NK-92 (cell line): ENCODE results near the gene CCDC126.
"Not testable (repeated sequence)": the region's sequence is repeated elsewhere in the genome, so short reads cannot be mapped to it uniquely, and the experiment has no call there.

Experiments used
- DNase-seq: peaks from one replicate; lab custom pipeline; 2025; ENCODE audit not compliant: unreplicated experiment; lab: John Stamatoyannopoulos, UW

Gene CCDC126

DNA sequence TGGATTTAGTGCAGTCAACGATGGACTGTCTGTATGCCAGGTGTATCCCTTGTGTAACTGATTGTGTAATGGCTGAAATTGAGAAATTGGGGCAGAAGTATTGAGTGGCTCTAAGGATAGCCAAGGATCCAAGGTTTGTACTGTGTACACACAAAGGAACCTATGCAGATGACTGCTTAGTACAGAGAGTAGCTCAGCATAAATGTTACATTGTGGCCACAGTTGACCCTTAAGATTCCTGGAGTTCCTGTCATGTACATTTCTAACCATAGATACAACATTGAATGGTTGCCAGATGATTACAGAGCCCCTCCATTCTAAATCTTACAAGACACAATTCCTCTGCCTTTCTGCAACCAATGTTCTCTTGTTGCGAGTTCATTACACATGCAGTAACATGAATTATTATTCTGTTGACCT is 25.3 kb downstream of the CCDC126 start:
- DNase-seq: no peak

DNA sequence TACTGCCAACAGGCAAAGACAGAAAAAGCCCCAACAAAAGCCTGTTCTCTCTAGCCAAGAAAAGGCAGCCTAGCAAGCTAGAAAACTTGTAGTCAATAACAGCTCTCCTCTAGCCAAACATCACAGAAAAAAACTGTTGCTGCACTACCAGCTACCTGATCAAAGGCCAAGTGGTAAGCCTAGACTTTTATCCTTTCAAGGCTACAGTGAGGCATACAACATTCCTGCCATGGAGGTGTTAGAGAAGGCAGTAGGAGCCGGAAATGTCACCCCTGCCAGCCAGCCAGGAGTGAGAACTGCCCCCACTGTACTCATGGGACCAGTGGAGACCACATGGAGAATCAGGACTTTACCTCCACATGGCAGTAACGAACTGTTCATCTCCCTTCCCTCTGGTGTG is 31.2 kb downstream of the CCDC126 start:
- DNase-seq: no peak

DNA sequence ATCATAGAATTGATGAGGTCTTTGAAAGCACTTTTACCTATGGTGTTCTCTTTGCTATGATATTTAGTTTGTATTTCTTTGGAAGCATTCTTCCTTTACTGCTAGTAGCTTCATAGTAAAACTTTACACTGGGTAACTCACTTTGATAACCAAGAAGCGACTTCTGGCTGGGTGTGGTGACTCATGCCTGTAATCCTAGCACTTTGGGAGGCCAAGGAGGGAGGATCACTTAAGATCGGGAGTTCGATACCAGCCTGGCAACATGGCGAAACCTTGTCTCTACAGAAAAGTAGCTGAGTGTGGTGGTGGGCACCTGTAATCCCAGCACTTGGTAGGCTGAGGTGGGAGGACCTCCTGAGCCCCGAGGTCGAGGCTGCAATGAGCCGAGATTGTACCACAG is 36.2 kb downstream of the CCDC126 start:
- no peak for DNase-seq

DNA sequence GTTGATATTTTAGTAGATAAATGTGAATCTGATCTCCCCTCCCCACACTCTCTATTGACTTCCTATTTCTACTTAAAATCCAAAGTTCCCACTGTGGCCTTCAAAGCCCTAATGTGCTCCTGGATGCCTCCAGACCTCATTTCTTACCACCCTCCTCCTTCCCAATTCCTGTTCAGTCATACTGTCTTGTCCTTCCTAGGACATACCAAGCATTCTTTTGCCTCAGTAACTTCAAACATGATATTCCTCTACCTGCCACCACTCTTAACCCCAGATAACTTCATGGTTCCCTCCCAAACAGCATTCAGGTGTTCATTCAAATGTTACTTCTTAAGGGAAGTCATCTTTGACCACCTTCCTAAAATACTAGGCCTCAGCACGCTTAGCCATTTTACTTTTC is 48.6 kb downstream of the CCDC126 start:
- no peak for DNase-seq

DNA sequence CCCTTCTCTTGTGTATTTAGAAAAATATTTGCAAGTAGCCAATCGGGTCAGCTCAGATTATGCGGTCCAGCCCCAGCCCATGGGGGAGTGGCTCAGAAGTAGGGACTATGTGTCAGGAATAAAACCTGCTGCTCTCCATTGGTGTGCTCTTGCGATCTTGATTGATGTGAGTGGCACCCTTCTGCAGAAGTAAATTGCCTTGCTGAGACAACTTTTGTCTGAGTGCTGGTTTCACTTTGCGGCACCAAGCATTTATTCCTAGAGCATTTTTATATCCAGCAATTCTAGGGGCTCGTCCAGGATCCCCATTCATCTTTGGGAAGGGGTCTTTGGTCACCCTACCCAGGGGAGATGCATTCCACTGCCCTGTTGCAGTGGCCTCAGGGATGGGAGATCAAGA is 56.8 kb downstream of the CCDC126 start:
- DNase-seq: no peak

DNA sequence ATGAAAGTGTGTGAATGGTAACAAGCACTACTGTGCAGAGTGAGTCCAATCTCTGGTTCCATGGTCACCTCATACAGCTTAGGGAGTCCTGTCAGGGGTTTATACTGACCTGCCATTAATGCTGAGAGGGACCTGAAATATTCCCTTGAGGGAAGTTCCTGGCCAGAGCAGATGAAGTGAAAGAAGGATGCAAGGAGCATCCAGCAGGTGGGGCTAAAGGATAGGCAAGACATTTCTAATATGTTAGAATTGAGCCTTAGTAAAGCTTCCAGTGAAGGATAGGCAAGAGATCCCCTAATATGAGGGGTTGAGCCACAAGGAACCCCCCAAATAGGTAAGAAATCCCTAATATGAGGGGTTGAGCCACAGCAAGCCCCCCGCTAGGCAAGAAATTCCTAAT is 57.3 kb downstream of the CCDC126 start:
- no peak for DNase-seq

DNA sequence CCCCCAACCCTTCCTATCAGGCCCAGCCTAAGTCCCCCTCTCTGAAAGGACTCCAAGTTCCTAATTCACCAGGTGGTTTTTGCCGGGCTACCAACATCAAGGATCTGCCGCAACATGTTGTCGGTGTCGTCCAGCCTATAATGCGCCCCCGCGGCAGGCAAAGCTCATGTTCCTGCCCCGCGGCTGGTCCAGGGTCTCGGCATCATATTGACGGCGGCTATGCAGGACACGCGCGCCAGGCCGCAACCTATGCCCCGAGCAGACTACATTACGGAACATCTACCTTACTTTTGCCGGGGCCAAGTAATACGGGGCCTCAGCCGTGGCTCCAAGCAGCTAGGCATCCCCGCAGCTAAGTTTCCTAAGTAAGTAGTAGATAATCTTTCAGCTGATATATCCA is 58.3 kb downstream of the CCDC126 start:
- DNase-seq: no peak

DNA sequence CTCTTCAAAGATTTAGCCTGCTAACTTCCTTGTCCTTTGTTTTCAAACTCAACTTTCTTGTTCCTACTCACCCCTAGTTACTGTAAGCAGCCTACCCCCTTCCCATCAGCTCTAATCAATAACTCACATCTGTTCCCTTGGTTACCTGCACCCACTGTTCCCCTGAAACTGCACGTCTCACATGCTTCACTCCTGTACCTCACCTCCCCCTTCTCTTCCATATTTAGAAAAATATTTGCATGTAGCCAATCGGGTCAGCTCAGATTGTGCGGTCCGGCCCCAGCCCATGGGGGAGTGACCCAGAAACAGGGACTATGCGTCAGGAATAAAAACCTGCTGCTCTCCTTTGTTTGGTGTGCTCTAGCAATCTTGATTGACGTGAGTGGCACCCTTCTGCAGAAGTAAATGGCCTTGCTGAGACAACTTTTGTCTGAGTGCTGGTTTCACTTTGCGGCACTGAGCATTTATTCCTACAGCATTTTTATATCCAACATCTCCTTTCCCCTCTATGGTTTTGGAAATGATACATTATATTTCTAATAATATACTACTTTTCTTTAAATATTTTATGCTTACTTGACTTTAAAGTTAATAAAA is 61.7 kb downstream of the CCDC126 start:
- DNase-seq: no peak

DNA sequence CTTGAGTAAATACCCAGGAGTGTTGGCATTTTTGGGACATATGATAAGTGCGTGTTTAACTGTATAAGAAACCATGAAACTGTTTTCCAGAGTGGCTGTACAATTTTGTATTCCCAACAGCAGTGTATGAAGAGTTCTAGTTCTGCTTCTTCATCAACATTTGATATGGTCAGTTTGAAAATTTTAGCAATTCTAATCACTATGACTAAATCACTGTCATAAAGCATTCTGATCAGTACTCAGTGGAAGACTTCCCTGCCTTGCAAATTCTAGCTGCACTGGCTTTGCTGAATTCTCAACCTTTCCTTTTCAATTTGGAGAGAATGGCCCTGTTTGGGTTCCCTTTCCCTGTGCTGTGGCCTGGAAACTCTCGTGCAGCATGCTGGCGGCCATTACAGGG is 64.2 kb downstream of the CCDC126 start:
- DNase-seq: no peak

DNA sequence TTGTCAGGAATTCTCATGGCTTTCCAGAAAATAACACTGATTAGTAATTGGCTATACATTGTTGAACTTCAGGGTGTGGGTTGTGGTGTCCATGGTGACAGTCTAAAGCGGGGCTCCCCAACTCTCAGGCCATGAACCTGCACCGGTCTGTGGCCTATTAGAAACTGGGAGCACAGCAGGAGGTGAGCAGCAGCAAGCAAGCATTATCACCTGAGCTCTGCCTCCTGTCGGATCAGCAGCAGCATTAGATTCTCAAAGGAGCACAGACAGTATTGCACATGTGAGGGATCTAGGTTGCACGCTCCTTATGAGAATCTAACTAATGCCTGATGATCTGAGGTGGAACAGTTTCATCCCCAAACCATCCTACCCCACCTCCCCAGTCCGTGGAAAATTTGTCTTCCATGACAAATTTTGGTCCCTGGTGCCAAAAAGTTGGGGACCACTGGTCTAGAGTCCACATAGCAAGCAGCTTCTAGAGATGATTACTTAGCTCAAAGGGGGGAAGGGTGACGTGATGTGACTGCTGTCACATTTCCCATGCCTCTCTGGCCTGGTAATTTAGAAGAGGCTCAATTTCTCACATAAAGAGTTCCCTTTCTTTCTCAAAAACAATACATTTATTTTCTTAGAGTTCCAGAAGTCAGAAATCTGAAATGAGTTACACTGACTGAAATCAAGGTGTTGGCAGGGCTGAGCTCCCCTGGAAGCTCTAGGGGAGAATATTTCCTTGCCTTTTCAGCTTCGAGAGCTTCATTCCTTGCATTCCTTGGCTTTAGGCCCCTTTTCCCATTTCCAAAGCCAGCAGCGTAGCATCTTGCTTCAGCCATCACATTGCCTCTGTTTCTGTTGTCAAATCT is 65.2 kb downstream of the CCDC126 start:
- DNase-seq: no peak

DNA sequence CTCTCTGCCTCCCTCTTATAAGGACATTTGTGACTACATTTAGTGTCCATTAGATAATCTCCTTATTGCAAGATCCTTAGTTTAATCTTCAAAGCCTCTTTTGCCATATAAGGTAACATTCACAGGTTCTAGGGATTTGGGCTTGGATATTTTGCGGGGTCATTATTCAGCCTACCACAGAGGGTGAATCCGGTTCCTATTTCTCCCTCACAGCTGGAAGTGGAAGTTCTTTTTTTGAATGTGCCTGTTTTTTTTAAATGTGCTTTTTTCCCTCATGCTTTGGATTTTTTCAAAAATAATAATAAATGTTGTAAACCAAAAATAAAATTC is 65.8 kb downstream of the CCDC126 start:
- DNase-seq: no peak

DNA sequence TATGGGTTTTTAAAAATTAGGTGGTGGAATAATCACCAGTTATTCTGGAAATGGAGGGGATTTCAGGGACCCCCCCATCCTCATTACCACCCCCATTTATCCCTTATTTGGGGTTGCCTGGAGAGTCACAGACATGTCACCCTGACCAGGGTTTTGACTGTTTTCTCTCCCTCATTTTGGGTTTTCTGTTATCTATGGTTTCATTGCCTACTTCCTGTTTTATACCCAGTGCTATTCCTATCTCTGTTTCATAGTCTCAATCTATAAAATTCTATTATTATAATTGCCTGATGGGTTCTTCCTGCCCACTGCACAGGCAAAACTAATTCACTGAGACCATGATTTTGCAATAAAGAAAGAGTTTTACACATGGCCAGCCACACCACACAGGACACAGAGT is 66.9 kb downstream of the CCDC126 start:
- no peak for DNase-seq

DNA sequence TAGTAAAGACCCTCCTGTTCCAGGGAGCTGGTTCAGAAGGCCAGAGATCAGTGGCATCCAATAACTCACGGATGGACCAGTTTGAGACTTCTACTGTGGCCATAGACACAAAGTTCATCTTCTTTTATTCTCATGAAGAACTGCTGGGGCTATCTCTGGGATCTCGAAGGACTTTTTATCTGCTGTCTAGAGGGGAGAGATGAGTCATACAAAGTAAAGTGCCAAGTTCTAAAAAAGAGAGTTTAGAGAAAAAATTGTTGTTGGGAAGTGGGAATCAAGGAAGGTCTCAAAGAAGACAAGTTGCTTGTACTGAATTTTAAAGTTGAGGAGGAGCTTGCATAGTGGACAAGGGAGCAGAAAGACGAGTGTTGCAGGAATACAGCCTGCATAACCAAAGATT is 74.9 kb downstream of the CCDC126 start:
- no peak for DNase-seq

DNA sequence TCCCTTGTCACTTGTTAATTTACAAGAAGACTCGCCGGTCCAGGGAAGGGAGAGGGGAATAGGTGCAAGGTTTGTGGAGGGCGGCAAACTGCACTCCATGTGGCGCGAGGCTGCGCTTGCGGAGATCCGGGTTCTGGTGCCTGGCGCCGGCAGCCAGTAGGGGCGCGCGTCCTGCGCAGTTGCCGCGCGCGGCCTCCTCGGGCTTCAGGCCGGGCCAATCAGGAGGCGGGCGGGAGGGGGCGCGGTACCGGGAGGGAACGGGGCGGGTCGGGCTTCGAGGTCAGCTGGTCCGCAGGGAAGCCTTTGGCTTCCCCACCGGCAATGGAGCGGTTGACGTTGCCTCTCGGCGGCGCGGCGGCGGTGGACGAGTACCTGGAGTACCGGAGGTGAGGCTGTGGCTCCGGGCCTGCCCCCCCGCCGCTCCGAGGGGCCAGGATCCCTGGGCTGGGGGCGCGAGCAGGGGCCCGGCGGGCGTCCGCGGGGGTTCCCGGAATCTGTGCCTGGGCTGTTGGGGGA is 82.8 kb downstream of the CCDC126 start, which contains the start of gene FAM221A:
FAM221A (plus strand) TSS at position 302 of the 516 bp plus-strand sequence; CDS start at position 322, 20 bp downstream.
- no peak for DNase-seq

DNA sequence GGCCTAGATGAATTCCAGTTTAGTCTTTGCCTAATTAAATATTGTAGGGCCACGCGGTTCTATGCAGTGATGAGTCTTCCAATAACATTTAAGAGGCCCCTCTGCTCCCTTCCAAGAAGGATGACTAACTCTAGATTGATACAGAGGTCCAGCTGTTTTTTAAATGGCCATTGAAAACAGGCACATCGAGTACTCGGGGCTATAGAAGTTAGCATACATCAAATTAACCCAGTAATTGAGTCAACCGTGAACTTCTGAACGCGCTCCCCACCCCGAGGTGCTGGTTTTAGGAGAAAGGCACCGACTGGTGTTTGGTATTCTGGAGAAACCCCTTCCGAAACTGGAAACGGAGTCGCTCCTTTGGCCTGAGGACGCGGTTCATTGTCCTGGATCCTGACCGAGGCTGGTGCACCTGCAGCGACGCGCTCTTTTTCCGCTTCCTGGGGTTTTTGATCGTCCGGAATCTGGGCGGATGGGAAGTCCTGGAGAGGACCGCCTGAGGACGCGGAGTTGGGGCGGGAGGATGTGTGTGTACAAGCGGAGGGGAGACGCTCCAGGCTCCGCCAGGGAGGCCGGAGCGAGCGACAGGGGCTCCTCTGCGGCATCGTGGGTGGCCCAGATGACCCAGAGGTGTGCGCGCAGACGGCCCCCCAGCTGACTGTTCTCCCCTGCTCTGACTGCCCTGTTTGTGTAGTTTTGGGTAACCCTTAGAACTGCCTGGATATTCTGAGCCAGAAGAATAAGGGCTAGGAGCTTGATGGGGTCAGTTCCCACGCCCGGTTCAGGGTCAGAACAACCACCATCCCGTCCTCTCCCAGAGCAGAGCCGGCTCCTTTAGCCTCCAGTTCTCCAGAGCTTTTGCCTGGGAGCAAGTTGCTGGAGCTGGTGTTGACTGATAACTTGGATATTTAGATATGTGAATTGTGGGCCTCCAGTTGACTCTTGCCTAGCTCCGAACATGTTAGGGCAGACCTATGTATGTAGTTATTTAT is 83.5 kb downstream of the CCDC126 start:
- no peak for DNase-seq

DNA sequence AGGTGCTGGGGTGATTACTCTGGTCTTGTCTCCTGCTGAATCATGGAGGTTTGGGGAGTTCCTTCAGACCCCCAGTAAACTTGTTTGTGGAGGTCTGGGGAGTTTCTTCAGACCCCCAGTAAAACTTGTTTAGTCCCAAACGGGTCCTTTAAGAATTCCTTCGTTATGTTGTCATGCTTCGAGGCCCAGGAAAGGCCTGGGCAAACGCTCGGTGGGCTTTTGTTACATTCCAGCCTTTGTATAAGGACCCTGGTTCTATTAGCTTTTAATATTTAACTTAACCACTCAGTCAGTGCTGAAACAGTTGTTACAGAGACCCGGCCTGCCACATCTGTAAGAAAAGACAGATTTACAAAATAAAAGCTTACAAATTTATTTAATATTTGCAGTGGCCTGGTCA is 86.9 kb downstream of the CCDC126 start:
- not testable (repeated sequence) for DNase-seq

DNA sequence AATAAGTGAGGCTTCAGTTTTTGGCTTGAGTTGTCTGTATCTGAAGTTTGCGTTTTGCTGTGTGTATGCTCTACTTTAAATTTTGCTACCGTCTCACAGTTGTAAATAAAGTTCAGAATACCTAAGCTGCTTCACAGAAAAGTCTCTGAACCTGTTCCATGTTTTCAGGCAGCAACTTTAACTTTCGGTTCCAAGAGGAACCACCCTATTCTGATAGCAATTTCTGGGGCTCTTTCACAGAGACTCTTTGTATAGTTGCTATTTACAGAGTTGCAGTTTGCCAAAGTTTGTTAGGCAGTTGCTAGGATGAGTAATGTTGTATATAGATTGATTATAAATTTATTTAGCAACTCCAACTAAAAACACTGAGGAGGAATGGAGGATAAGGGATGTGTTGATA is 88.5 kb downstream of the CCDC126 start:
- no peak for DNase-seq

DNA sequence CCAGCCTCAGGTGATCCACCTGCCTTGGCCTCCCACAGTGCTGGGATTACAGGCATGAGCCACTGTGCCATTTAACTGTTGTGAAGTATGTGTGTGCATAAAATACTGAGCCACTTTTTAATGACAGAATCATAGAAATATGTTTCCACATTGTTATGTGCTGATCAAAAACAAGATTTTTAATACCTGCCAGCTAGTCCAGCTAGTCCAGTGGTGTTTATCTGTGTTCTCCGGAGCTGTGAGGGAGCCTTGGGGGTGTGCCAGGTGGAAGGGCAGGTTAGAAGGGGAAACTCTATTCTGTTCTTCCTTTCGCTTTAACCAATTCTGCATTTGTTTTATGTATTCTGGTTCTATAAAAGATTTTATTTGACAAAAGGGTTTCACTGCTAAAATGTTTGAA is 89.8 kb downstream of the CCDC126 start:
- no peak for DNase-seq

DNA sequence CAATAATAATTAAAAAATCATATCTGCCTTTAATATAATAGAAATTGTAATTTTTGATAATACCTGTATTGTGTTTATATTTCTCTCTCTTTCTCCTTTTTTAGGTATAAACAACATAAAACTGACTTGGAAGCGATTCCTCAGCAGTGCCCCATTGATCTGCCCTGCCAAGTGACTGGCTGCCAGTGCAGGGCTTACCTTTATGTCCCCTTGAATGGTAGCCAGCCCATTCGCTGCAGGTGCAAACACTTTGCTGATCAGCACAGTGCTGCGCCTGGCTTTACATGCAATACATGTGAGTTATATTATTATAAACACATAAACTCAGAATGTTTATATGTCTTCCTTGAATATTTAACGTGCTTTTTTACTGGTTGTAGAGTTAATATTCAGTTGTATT is 92.0 kb downstream of the CCDC126 start:
- DNase-seq: no peak

DNA sequence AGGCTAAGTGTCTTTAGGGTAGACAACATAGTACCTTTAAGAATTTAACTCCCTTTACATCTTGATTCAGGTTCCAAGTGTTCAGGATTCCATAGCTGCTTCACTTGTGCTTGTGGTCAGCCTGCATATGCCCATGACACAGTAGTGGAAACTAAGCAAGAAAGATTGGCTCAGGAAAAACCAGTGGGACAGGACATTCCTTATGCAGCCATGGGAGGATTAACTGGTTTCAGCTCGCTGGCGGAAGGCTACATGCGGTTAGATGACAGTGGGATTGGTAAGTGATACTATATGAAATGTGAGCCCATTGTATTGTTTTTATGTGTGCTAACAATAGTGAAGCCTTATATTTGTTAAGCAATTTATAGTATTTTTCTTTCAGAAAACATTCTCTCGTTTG is 94.1 kb downstream of the CCDC126 start:
- DNase-seq: no peak

DNA sequence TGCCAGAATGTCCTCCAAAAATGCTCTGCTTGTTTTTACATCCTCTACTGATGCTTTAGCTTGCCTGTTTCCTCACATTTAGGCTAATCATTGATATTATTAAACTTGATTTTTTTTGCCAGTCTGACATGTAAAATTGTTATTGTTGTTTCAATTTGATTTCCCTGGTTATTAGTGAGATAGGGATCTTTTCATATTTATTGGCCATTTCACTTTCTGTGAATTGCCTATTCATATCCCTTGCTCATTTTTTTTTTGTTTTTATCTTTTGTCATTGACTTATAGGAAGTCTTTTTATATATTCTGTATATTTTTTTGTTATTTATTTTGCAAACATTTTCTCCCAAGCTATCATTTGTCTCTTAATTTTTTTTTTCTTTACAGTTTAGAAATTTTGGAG is 96.0 kb downstream of the CCDC126 start:
- no peak for DNase-seq
